NCI-H1436 (cell line): ENCODE data around the gene LRWD1.
"Not testable (repeated sequence)": the region's sequence is repeated elsewhere in the genome, so short reads cannot be mapped to it uniquely, and the experiment has no call there.

ENCODE experiments used
- DNase-seq: peaks from one replicate; lab custom pipeline; 2025; lab: John Stamatoyannopoulos, UW

Gene LRWD1

DNA sequence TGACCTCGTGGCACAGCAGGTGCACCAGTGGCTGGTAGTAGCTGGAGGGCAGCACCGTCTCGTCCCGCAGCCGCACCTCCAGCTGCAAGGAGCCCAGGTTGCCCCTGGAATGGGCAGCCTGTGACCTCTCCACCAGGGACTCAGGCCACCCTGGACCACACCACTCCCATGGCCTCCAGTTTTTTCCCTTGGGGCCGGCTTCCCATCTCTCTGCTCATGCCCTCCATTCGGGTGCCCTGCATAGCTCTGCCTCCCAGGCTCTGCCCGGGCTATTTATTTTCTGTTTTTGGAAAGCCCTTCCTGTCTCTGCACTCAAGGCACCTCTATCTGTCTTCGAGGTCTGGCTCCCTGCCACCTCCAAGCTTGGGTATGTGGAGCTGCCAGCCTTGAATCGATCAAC, 32.1 kb downstream of the LRWD1 start:
- DNase-seq, result not testable (repeated sequence)

GRCh38 chr7:102497308-102497707, 32.5 kb downstream of the LRWD1 start:
- DNase-seq, result not testable (repeated sequence)

DNA sequence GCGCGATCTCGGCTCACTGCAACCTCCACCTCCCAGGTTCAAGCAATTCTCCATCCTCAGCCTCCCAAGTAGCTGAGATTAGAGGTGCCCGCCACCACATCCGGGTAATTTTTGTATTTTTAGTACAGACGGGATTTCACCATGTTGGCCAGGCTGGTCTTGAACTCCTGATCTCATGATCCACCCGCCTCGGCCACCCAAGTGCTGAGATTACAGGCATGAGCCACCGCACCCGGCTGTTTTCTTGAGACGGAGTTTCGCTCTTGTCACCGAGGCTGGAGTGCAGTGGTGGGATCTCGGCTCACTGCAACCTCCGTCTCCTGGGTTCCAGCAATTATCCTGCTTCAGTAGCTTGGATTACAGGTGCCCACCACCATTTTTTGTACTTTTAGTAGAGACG, 33.5 kb downstream of the LRWD1 start:
- DNase-seq, result not testable (repeated sequence)

GRCh38 chr7:102503141-102503540, 38.4 kb downstream of the LRWD1 start:
- not testable (repeated sequence) for DNase-seq

DNA sequence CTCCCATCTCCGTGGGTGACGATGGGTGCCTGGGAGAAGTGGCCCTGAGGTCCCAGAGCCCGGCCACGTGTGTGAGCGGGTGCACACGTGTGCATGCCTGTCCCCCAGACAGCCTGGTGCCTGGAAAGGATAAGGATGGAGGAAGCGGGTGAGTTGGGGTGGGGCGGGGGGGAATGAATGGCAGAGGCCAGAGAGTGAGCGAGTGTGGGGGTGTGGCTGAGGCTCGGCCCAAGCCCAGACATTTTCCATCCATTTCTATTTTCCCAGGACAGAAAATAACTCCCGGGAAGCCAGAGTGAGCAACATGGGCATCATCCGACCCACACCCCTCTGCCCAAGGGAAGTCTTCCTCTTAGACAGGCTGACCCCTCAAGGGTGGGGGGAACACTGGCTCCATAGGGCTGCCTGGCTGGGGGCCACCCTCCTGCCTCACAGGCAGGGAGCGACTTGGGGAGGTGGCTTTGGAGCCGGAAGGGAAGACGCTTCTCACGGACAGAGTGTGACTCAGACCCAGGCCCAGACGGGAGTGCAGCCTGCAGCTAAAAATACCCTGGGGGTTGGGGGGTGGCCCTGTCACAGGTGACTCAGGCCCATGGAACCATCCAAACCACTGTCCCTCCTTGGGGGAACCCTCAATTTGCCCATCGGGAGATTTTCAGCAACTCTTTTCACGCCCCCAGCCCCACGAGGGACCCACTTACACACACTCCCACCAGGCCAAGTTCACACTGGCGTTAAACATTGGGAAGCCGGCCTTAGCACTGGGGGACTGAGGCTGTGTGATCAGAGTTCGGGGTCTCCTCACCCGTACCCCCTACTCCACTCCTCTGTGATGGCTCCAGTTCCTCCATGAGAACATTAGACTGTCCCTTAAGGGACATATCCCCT, 40.8 kb downstream of the LRWD1 start:
- DNase-seq, result not testable (repeated sequence)

GRCh38 chr7:102507410-102508088, 42.8 kb downstream of the LRWD1 start:
- DNase-seq, result not testable (repeated sequence)

DNA sequence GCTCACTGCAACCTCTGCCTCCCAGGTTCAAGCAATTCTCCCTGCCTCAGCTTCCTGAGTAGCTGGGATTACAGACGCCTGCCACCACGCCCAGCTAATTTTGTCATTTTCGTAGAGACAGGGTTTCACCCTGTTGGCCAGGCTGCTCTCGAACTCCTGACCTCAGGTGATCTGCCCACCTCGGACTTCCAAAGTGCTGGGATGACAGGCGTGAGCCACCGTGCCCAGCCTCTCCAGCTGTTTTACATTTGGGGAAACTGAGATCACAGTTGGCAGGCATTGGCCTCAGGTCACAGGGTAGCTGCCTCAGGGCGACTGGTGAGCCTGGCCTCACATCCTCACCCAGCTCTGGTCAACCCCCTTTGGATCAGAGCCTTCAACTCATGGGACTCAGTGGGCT, 45.8 kb downstream of the LRWD1 start:
- DNase-seq, result not testable (repeated sequence)

- DNase-seq, result not testable (repeated sequence)
These were observed 47.2 kb downstream of the LRWD1 start for GRCh38 chr7:102511860-102512522.

- not testable (repeated sequence) for DNase-seq
These were observed 47.9 kb downstream of the LRWD1 start for GRCh38 chr7:102512642-102513221.

GRCh38 chr7:102514881-102515721, 50.3 kb downstream of the LRWD1 start:
- DNase-seq, result not testable (repeated sequence)

GRCh38 chr7:102515889-102516288, 51.1 kb downstream of the LRWD1 start:
- not testable (repeated sequence) for DNase-seq

DNA sequence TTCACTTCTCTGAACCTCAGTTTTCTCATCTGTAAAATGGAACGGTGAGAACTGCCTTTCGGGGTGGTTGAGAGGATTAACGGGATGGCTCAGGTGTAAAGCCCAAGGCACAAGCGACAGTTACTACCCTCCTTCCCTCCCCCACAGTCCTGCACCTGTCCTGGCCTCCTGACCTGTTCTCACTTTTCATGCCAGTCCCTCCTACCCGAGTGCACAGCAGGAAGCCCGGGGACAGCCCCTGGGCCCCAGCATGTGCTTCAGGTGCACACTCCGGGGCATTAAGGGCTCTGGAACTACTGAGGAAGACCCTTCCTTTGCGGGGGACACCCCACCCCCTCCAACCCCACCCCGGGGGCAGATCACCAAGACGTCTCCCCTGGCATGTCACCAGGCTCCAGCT, 52.2 kb downstream of the LRWD1 start:
- not testable (repeated sequence) for DNase-seq

GRCh38 chr7:102517550-102518147, 52.9 kb downstream of the LRWD1 start, which contains the start of gene RASA4B:
TSS of gene RASA4B (minus strand) at chr7:102517777. CDS start at chr7:102517710, 67 bp downstream.
- DNase-seq, result not testable (repeated sequence)

DNA sequence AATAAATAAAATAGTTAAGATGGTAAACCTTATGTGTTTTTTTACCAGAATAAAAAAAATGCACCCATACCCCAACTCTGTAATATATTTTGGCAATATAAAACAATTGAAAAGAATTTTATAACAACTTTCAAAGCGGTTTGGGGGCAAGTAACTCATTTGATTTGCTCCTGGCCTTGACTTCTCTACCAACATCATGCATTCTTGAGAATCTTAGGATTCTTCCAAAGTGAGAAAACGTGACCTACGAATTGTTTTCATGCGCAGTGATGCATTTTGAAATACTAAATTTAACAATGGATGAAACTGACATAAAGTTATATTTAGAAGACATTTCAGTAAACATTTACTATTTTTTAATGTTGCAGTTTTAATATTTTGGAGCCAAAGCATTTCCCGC, 56.0 kb downstream of the LRWD1 start:
- DNase-seq, result not testable (repeated sequence)
